GM12878 (cell line): ENCODE data around the gene SBF2. TPM values are rescaled to one million over a fixed set of nuclear protein-coding genes. Genes with fewer than 3 reads are reported as not detected.

Source experiments
- CBFB ChIP-seq: IDR thresholded peaks from 2 replicates; pipeline ENCODE4 v1.6.1; 2016; ENCODE audit warnings: antibody characterized with exemption, low read depth
- CHD1 ChIP-seq: IDR thresholded peaks from 2 replicates; pipeline ENCODE4 v1.6.1; 2012; ENCODE audit warnings: low read depth, low read length, improper control_type of control experiment
- CHD4 ChIP-seq: fragments of 200-600 bp; sonication (generic); IDR thresholded peaks from 2 replicates; pipeline ENCODE4 v1.6.1; 2016; ENCODE audit warnings: mild to moderate bottlenecking
- FOS ChIP-seq: IDR thresholded peaks from 3 replicates; pipeline ENCODE4 v1.6.1; 2011; ENCODE audit warnings: borderline replicate concordance; ENCODE audit not compliant: insufficient read length; ENCODE audit errors: extremely low read depth
- MTA3 ChIP-seq: IDR thresholded peaks from 2 replicates; pipeline ENCODE4 v1.6.1; 2012; ENCODE audit warnings: low read length, inconsistent platforms, borderline replicate concordance
- NFXL1 ChIP-seq: fragments of 450-650 bp; IDR thresholded peaks from 2 replicates; pipeline ENCODE4 v1.6.1; 2017; ENCODE audit warnings: antibody characterized with exemption, mild to moderate bottlenecking, borderline replicate concordance
- POLR2AphosphoS2 ChIP-seq: IDR thresholded peaks from 2 replicates; pipeline ENCODE4 v1.6.1; 2011; ENCODE audit warnings: low read depth, mild to moderate bottlenecking, low read length, improper control_type of control experiment, moderate library complexity
- RELA ChIP-seq: fragments of 450-650 bp; IDR thresholded peaks from 2 replicates; pipeline ENCODE4 v1.8.0; 2014; ENCODE audit warnings: borderline replicate concordance; ENCODE audit not compliant: partially characterized antibody
- SMC3 ChIP-seq: IDR thresholded peaks from 2 replicates; pipeline ENCODE4 v1.6.1; 2011; ENCODE audit warnings: low read length, improper control_type of control experiment, borderline replicate concordance
- SP1 ChIP-seq: IDR thresholded peaks from one replicate; pipeline ENCODE4 v1.6.1; 2011; ENCODE audit warnings: low read depth, low read length
- SPI1 ChIP-seq: IDR thresholded peaks from 2 replicates; pipeline ENCODE4 v1.6.1; 2011; ENCODE audit warnings: low read depth, mild to moderate bottlenecking, low read length, moderate library complexity, borderline replicate concordance; ENCODE audit not compliant: insufficient read depth
- SRF ChIP-seq, 2 experiments: IDR thresholded peaks; 2 replicates each; pipeline ENCODE4 v1.6.1; 2011; ENCODE audit warnings: low read depth in 2 of 2, low read length in 2 of 2, mild to moderate bottlenecking in 1 of 2, moderate library complexity in 1 of 2
- TCF12 ChIP-seq: IDR thresholded peaks from 2 replicates; pipeline ENCODE4 v1.6.1; 2011; ENCODE audit warnings: low read depth, mild to moderate bottlenecking, low read length
- polyA plus RNA-seq, 11 experiments: library from polyadenylated mRNA; depleted of rRNA in 4 of 11; unstranded in 6 of 11; stranded (reverse) in 5 of 11; fragments of >200 nt; fragmentation: Nextera tagmentation in 4 of 11; fragmentation: Illumina TruSeq in 1 of 11; extraction: Ambion mirVana in 4 of 11; extraction: Trizol in 1 of 11; gene quantifications; 1 replicate in 1 of 11; 2 replicates in 10 of 11; pipeline versions ENCODE4 v1.2.1 to v1.2.3, GENCODE V29; 2011 to 2016; ENCODE audit warnings: inconsistent platforms in 2 of 11, missing spikeins in 2 of 11, low read depth in 1 of 11
- total RNA-seq, 4 experiments: library from RNA; depleted of rRNA in 3 of 4; stranded (reverse); fragments of >200 nt in 3 of 4; fragmentation: Illumina TruSeq in 1 of 4; extraction: Trizol in 1 of 4; gene quantifications; 2 replicates each; pipeline versions ENCODE4 v1.2.1 to v1.2.3, GENCODE V29; 2013 to 2021
- TF ChIP-seq, protein P1 (sequence below): fragments of 450-650 bp; IDR thresholded peaks from 2 replicates; pipeline ENCODE4 v1.6.1; 2017; ENCODE audit warnings: antibody characterized with exemption, mild to moderate bottlenecking, moderate library complexity
- TF ChIP-seq, protein P2 (sequence below): IDR thresholded peaks from 2 replicates; pipeline ENCODE4 v1.6.1; 2012; ENCODE audit warnings: low read depth, low read length, improper control_type of control experiment
- TF ChIP-seq, protein P3 (sequence below): fragments of 450-650 bp; IDR thresholded peaks from 2 replicates; pipeline ENCODE4 v1.6.1; 2017; ENCODE audit warnings: mild to moderate bottlenecking
- TF ChIP-seq, protein P4 (sequence below): IDR thresholded peaks from 2 replicates; pipeline ENCODE4 v1.6.1; 2011; ENCODE audit warnings: mild to moderate bottlenecking, low read depth, low read length, moderate library complexity; ENCODE audit not compliant: insufficient replicate concordance
- TF ChIP-seq, protein P5 (sequence below): fragments of 450-650 bp; IDR thresholded peaks from 2 replicates; pipeline ENCODE4 v1.6.1; 2017; ENCODE audit warnings: mild to moderate bottlenecking, low read depth, inconsistent platforms; ENCODE audit not compliant: poor library complexity, severe bottlenecking
- TF ChIP-seq, protein P6 (sequence below): IDR thresholded peaks from 2 replicates; pipeline ENCODE4 v1.6.1; 2011; ENCODE audit warnings: borderline replicate concordance, low read depth, mild to moderate bottlenecking, moderate library complexity, low read length; ENCODE audit not compliant: insufficient read depth, poor library complexity, severe bottlenecking

SBF2 gene
- total and polyA plus RNA-seq, 10 of the 15 experiments (the other 5 are each of a cell fraction or from before 2014, with no cell fraction given): 0.24 to 2.3 (median 1.1) TPM

DNA sequence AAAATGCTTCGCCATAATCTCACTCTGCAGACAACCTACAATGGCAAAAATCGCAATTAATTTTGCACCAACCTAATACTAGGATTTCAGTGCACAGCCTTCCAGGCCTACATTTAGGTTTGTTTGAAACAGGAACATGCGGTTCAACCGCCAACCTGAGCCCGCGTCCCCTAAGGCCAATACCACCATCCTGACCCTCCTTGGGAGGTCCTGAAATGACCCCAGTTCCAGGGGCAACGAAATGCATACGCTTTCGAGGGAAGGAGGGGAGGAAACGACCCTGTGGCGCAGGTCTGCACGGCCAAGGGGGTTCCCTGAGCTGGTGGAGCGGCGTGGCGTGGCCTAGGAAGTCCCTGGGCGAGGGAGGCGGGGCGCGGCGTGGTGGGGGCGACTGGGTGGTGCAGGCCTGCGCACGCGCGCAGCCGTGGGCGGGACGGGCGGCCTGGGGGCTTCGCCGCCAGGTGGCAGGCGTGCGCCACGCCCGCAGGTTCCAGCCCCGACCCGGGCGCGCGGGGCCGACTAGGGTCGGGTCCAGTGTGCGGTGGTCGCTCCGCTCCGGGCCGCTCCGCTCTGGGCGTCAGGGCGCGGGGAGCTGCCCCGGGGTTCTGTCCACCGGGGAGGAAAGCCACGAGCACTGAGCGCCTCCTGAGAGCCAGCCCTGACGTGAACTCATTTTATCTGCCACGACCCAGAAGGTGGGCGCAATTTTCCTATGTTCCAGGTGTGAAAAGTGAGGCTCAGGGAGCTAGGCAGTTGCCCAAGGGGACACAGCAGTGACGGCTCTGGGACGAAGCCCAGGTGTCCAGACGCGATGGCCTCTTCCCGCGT is 536.0 kb downstream of the SBF2 start (continued):
- TF ChIP-seq, protein P1, sequence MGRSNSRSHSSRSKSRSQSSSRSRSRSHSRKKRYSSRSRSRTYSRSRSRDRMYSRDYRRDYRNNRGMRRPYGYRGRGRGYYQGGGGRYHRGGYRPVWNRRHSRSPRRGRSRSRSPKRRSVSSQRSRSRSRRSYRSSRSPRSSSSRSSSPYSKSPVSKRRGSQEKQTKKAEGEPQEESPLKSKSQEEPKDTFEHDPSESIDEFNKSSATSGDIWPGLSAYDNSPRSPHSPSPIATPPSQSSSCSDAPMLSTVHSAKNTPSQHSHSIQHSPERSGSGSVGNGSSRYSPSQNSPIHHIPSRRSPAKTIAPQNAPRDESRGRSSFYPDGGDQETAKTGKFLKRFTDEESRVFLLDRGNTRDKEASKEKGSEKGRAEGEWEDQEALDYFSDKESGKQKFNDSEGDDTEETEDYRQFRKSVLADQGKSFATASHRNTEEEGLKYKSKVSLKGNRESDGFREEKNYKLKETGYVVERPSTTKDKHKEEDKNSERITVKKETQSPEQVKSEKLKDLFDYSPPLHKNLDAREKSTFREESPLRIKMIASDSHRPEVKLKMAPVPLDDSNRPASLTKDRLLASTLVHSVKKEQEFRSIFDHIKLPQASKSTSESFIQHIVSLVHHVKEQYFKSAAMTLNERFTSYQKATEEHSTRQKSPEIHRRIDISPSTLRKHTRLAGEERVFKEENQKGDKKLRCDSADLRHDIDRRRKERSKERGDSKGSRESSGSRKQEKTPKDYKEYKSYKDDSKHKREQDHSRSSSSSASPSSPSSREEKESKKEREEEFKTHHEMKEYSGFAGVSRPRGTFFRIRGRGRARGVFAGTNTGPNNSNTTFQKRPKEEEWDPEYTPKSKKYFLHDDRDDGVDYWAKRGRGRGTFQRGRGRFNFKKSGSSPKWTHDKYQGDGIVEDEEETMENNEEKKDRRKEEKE: 0 out of 2 replicates have a peak, but pooled peaks have one; percentile 20
- TF ChIP-seq TCF12: no peak
- TF ChIP-seq, protein P2, sequence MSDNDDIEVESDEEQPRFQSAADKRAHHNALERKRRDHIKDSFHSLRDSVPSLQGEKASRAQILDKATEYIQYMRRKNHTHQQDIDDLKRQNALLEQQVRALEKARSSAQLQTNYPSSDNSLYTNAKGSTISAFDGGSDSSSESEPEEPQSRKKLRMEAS: peak; percentile 71
- no peak for TF ChIP-seq MTA3
- no peak for TF ChIP-seq POLR2AphosphoS2
- TF ChIP-seq, protein P3, sequence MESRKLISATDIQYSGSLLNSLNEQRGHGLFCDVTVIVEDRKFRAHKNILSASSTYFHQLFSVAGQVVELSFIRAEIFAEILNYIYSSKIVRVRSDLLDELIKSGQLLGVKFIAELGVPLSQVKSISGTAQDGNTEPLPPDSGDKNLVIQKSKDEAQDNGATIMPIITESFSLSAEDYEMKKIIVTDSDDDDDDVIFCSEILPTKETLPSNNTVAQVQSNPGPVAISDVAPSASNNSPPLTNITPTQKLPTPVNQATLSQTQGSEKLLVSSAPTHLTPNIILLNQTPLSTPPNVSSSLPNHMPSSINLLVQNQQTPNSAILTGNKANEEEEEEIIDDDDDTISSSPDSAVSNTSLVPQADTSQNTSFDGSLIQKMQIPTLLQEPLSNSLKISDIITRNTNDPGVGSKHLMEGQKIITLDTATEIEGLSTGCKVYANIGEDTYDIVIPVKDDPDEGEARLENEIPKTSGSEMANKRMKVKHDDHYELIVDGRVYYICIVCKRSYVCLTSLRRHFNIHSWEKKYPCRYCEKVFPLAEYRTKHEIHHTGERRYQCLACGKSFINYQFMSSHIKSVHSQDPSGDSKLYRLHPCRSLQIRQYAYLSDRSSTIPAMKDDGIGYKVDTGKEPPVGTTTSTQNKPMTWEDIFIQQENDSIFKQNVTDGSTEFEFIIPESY: no peak
- TF ChIP-seq, protein P4, sequence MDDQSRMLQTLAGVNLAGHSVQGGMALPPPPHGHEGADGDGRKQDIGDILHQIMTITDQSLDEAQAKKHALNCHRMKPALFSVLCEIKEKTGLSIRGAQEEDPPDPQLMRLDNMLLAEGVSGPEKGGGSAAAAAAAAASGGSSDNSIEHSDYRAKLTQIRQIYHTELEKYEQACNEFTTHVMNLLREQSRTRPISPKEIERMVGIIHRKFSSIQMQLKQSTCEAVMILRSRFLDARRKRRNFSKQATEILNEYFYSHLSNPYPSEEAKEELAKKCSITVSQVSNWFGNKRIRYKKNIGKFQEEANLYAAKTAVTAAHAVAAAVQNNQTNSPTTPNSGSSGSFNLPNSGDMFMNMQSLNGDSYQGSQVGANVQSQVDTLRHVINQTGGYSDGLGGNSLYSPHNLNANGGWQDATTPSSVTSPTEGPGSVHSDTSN: no peak
- no peak for TF ChIP-seq CHD4
- peak; percentile 57 for TF ChIP-seq SP1
- TF ChIP-seq FOS: no peak
- TF ChIP-seq RELA: peak; percentile 47
- TF ChIP-seq NFXL1: no peak
- TF ChIP-seq CHD1: no peak
- no peak for TF ChIP-seq SRF (IDR thresholded peaks at IDR 0.05; ENCODE audit: low read depth in 2 of 2, low read length in 2 of 2)
- no peak for TF ChIP-seq CBFB
- peak; percentile 24; the same call in 1 of the 2 replicates for TF ChIP-seq SPI1
- TF ChIP-seq, protein P5, sequence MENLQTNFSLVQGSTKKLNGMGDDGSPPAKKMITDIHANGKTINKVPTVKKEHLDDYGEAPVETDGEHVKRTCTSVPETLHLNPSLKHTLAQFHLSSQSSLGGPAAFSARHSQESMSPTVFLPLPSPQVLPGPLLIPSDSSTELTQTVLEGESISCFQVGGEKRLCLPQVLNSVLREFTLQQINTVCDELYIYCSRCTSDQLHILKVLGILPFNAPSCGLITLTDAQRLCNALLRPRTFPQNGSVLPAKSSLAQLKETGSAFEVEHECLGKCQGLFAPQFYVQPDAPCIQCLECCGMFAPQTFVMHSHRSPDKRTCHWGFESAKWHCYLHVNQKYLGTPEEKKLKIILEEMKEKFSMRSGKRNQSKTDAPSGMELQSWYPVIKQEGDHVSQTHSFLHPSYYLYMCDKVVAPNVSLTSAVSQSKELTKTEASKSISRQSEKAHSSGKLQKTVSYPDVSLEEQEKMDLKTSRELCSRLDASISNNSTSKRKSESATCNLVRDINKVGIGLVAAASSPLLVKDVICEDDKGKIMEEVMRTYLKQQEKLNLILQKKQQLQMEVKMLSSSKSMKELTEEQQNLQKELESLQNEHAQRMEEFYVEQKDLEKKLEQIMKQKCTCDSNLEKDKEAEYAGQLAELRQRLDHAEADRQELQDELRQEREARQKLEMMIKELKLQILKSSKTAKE: no peak
- peak; percentile 50; the same call in 1 of the 2 replicates for TF ChIP-seq SMC3
- TF ChIP-seq, protein P6, sequence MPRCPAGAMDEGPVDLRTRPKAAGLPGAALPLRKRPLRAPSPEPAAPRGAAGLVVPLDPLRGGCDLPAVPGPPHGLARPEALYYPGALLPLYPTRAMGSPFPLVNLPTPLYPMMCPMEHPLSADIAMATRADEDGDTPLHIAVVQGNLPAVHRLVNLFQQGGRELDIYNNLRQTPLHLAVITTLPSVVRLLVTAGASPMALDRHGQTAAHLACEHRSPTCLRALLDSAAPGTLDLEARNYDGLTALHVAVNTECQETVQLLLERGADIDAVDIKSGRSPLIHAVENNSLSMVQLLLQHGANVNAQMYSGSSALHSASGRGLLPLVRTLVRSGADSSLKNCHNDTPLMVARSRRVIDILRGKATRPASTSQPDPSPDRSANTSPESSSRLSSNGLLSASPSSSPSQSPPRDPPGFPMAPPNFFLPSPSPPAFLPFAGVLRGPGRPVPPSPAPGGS: peak; percentile 50
